ENCODE results near the gene FBXL15.

The FBXL15 gene, protein sequence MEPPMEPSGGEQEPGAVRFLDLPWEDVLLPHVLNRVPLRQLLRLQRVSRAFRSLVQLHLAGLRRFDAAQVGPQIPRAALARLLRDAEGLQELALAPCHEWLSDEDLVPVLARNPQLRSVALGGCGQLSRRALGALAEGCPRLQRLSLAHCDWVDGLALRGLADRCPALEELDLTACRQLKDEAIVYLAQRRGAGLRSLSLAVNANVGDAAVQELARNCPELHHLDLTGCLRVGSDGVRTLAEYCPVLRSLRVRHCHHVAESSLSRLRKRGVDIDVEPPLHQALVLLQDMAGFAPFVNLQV

DNA sequence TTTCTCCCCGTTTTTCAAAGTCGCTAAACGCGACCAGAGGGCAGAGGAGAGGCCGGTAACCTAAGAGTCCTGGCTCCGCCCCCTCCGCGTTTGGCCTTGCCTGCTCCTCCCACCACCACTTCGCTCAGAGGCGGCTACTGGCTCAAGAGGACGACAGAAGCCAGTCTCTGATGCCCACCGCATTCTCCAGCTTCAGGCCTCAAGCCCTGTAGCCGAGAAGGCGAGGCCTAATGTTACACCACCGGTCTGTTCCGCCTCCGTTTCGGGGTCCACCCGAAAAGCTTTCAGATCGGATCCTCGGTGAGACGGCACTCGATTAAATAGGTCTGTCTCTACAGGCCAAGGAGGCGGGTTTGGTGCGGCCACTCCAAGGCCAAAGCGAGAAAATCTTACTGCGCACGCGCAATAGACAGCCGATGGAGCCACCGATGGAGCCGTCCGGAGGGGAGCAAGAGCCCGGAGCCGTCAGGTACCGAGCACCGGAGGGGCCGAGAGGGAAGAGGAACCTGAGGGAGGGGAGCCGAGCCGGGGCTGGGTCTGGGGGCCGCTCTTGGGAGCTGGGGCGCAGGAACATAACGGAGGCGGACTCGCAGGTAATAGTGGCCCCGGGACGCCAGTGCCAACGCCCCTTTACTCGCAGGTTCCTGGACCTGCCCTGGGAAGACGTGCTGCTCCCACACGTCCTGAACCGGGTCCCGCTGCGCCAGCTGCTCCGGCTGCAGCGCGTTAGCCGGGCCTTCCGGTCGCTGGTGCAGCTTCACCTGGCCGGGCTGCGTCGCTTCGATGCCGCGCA, at the start of gene FBXL15:
TSS of gene FBXL15 (plus strand) at position 123 of the 793 bp plus-strand sequence. CDS start at position 417, 294 bp downstream.
- DNase-seq (ENCODE audit: low read depth): peak; percentile 93

GRCh38 chr10:102371295-102371694, 49.3 kb upstream of the FBXL15 start:
- DNase-seq (ENCODE audit: low read depth): no peak

DNA sequence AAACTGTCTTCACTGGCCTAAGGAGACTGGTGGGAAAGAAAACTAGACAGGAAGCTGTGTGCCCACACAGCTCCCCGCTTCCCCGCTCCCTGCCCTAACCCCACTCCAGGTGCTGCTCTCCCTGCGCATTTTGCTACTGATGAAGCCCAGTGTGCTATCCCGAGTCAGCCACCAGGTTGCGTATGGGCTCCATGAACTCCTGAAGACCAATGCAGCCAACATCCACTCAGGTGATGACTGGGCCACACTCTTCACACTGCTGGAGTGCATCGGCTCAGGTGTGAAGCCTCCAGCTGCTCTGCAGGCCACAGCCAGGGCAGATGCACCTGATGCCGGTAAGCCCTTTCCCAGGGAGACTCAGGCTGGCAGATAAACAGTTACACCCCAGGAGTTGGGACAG, 45.4 kb upstream of the FBXL15 start:
- peak; percentile 3 for DNase-seq (ENCODE audit: low read depth)

DNA sequence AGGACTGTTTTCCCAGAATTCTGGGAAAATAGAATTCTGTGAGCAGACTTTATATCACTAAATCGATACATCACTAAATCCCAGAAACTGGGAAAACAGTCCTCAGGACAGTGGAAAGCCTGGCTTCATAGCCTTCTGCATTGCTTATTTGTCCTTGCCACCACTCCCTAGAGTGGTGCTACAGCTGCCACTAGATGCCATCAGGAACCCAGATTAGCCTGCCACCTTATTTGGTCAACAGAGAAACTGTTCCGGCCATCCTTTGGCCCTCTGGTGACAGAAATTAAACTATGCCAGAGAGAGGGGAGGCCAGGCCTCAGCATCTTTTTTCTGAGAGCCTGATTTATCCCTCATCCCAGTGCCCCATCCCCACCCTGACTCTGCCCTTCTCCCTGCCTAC, 44.8 kb upstream of the FBXL15 start:
- no peak for DNase-seq (ENCODE audit: low read depth)

GRCh38 chr10:102376901-102377300, 43.7 kb upstream of the FBXL15 start:
- DNase-seq (ENCODE audit: low read depth): no peak

GRCh38 chr10:102379383-102379782, 41.3 kb upstream of the FBXL15 start:
- no peak for DNase-seq (ENCODE audit: low read depth)

DNA sequence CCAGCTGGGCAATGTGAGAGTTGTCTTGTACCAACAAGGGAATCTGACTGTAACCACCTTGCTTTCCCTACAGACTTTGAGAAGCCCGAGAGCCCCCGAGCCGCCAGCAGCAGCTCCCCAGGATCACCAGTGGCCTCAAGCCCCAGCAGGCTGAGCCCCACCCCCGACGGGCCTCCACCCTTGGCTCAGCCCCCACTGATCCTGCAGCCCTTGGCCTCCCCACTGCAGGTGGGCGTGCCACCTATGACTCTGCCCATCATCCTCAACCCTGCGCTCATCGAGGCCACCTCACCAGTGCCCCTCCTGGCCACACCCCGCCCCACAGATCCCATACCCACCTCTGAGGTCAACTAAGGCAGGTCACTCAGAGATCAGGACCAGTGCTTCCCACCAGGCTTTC, 38.7 kb upstream of the FBXL15 start:
- DNase-seq (ENCODE audit: low read depth): no peak

- no peak for DNase-seq (ENCODE audit: low read depth)
These were observed 37.8 kb upstream of the FBXL15 start for GRCh38 chr10:102382871-102383270.

- peak; percentile 33 for DNase-seq (ENCODE audit: low read depth)
These were observed 36.6 kb upstream of the FBXL15 start for GRCh38 chr10:102384053-102384452.

DNA sequence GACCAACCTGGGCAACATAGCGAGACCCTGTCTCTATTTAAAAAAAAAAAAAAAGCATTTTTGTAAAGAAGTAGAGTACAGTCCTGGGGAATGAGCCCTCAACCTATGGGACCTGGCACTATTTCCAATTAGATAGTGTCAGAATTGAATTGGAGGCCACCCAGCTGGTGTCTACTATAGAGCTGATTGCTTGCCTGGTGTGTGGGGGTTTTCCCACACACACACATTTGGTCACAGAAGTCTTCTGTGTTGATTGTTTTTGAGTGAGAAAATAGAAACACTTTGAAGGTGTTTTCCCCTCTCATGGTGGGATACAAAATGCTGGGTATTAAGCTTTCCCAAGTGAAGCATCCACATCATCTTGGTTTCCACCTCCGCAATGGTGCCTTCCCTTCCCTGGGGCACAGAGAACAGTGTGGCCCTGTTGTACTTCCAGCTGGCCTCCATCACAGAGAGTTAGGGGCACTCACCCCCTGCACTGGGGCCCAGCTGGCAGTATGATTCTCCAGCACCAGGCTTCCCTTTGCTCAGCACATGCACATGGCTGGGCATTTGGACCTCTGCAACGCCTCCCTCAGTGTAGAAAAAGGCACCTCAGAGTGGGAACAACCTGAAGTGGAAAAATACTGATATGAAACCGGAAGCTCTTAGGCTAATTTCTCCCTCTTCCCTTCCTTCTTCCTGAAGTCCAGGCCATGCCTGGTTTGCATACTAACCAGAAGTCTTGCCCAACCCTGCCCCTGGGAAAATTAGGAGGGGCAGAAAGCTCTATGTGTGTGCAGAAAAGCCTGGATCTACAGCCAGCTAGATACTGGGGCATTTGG, 35.8 kb upstream of the FBXL15 start:
- DNase-seq (ENCODE audit: low read depth): peak; percentile 75

DNA sequence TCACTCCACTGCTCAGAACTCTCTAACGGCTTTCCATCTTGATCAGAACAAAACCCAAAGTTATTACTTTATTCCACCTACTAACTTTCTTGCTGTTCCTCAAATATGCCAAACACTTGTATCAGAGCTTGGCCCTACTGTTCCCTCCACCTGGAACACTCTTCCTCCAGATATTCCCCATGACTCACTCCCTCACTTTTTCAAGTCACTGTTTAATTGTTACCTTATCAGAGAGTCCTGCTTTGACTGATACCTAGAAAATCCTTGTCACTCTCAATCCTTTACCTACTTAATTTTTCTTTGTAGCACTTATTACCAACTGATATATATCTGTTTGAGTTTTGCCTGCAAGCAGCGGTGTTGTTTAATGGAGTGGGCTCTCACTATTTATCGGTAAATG, 30.7 kb upstream of the FBXL15 start:
- DNase-seq (ENCODE audit: low read depth): no peak

DNA sequence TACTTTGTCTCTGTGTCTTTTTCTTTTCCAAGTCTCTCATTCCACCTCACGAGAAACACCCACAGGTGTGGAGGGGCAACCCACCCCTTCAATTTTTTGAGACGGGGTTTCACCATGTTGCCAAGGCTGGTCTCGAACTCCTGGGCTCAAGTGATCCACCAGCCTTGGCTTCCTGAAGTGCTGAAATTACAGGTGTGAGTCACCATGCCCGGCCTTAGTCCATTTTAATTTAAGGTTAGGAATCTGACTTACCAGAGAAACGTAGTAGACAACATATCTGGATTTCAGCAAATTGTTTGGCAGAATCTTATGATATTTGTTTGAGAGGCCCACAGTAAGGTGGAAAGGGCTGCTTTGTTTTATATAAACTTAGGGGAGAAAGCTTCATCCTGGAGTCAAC, 28.3 kb upstream of the FBXL15 start:
- no peak for DNase-seq (ENCODE audit: low read depth)

- DNase-seq (ENCODE audit: low read depth): no peak
These were observed 27.1 kb upstream of the FBXL15 start for GRCh38 chr10:102393411-102394078.

DNA sequence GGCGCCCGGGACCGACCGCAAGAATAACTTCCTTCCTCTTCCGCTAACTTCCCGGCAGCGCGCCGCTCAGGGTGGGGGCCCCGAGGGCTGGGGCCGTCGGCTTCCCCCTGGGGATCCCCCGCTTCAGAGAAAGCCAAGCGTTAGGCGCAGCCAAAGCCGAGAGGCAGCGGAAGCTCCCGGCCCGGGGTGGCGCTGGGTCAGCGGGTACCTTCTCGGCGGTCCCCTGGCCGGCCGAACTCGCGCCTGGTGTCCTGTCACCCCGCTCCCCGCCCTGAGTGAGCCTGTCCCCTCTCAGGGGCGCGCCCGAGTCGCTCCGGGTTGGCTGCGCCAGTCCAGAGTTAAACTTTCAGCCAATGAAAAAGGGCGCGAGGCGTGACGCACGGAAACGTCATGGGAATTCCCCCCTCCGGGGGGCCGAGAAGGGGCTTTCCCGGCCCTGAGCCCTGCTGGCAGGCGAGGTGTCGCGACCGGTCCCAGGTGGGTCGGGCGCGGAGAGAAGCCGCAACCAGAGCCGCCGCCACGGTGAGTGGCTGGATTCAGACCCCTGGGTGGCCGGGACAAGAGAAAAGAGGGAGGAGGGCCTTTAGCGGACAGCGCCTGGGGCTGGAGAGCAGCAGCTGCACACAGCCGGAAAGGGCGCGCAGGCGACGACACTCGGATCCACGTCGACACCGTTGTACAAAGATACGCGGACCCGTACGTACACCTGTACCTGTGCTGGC, 26.4 kb upstream of the FBXL15 start:
- peak; percentile 81 for DNase-seq (ENCODE audit: low read depth)

DNA sequence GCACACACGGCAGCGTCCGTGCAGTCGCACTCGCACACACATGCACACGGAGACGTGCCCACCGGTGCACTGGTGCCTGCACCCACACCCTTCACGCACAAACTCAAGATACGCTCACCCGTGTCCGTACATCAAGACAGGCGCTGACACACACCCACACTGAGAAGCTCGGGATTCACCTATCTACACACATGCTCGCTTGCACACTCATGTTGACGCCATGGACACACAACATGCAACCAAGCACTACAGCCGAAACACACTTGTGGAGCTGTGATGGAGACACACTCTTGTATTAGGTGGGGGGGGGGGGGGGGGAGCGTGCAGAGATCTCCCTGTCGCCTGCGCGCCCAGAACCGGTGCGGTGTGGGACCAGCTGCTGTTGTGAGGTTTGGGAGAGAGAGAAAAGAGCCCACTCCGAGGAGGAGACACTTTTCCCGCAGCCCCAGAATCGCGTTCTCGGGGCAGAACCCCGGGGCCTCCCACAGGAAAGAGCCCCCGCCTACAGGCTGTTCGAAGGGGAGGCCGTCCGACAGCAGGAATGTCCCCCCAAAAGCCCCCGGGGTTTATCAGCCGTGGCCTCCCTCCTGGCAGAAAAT, 25.7 kb upstream of the FBXL15 start:
- DNase-seq (ENCODE audit: low read depth): peak; percentile 36

- DNase-seq (ENCODE audit: low read depth): peak; percentile 65
These were observed 25.0 kb upstream of the FBXL15 start, which contains the start of gene NFKB2 for GRCh38 chr10:102395400-102396316. Gene NFKB2 (plus strand): TSS chr10:102395705. CDS start chr10:102395960, 255 bp downstream.

DNA sequence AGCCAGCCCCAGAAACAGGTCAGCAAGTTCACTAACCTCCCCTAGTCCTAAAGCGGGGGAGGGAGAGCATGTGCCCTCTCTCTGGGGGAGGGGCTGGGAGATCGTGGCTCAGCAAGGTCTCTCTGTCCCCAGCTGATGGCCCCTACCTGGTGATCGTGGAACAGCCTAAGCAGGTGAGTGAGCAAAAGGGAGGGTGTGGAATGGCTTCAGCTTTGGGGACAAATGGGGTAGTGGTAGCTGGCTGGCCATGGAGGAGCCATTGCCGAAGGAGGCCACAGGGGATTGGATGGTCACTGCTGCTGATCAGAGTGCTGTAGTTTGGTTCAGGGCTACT, 24.4 kb upstream of the FBXL15 start:
- no peak for DNase-seq (ENCODE audit: low read depth)

DNA sequence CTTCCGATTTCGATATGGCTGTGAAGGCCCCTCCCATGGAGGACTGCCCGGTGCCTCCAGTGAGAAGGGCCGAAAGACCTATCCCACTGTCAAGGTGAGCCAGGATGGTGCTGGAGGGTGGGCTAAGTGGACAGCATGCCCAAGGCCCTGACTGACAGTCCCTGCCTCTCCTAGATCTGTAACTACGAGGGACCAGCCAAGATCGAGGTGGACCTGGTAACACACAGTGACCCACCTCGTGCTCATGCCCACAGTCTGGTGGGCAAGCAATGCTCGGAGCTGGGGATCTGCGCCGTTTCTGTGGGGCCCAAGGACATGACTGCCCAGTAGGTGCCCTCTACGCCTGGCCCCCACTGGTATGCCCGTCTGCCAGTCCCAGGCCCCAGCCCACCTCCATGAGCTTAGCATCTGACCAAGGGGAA, 23.9 kb upstream of the FBXL15 start:
- DNase-seq (ENCODE audit: low read depth): no peak

DNA sequence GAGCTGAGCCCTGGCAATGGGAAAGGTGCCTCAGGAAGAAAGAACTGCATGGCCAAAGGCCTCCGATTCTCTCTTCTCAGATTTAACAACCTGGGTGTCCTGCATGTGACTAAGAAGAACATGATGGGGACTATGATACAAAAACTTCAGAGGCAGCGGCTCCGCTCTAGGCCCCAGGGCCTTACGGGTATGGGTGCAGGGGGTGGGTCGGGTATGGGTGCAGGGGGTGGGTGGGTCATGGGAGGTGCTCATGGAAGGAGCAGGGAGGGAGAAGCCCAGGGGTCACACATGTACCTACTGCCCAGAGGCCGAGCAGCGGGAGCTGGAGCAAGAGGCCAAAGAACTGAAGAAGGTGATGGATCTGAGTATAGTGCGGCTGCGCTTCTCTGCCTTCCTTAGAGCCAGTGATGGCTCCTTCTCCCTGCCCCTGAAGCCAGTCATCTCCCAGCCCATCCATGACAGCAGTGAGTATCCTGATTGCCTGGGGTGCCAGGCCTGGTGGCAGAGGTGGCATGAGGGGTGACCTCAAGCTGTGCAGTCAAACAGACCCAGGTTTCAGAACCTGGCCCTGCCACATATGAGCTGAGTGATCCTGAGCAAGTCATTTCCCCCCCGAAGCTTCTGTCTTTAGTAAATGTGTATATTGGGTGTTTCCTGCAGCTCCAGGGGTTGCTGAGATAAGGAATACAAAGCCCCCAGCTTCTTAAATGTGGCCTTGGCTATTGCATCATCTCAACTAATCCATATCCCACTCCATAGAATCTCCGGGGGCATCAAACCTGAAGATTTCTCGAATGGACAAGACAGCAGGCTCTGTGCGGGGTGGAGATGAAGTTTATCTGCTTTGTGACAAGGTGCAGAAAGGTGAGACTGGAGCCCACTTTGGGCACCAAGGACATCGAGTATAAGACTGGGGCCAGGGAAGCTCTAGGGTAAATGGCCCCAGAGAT, 23.1 kb upstream of the FBXL15 start:
- DNase-seq (ENCODE audit: low read depth): no peak
